ENCODE data around the gene KIT. TPM values are rescaled to one million over a fixed set of nuclear protein-coding genes. Genes with fewer than 3 reads are reported as not detected.
A peak's percentile ranks its signal among the peaks of the same experiment; 100 is the strongest.

KIT gene
- total RNA-seq, 1 donor from 2014 or later, result 1.2 TPM

DNA sequence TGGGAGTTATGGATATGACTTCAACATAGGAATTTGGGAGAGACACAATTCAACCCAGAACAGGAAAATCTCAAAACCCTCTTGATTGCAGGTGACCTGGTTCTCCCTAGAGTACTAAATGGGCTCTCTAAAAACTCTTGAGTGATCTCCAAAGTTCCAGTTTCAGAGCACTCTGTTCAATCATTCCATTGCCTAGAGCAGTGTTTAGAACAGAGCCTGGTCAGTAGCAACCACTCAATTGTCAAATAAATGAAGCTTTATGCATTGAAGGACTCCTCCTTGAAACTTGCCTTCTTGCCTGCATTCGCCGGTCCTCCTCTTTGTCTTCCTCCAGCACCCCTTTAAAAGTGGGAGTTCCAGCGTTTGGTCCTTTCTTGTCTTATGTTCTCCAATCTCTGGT, 85.8 kb downstream of the KIT start:
- DNase-seq (ENCODE audit: low read depth in 2 of 2), result no peak

GRCh38 chr4:54744487-54744886, 86.7 kb downstream of the KIT start:
- DNase-seq (ENCODE audit: low read depth in 2 of 2), result no peak

DNA sequence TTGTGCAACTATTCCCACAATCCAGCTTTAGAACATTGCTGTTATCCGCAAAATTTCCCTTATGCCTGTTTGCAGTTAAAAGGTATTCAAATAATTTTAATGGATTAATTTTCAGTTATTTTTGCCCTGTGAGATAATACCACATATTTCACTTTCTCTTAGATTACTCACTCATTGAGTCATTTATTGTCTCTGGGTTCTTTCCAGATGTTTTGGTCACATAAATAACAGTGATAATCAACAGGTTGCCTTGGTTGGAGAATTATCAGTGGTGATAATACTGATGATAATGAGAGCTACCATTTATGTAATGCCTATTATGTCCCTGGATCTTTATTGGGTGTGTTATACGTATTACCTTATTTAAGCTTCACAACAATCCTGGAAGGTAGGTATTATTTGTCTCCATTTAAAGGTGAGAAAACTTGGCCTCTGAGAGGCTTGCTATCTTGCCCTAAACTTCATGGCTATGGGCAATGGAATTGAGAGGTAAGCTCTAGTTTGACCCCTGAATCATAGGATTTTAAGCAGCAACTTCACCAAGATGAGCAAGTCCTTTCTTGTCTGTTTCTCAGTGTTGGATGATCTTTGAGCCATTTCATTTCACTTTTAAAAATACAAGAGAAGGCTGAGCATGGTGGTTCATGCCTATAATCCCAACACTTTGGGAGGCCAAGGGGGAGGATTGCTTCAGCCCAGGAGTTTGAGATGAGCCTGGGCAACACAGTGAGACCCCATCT, 87.4 kb downstream of the KIT start:
- DNase-seq (ENCODE audit: low read depth in 2 of 2), result no peak

DNA sequence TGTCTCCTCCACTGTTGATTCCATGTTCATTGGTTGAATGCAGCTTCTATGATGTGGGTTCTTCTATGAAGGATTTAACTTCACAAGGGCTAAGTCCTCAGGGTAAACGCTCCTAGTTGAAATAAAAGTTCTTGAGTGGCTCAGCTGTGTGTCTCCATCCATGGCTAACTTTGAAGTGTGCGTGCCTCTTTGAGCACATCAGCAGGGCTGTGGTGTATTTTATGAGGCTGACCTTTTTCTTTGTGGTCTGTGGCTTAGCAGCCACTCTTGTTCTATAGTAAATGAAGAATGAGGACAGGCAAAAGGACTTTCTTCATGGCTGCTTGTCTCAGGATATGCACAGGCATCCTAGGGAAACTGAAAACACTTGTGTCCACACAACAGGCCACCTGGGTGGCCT, 88.5 kb downstream of the KIT start:
- DNase-seq (ENCODE audit: low read depth in 2 of 2), result no peak

- DNase-seq (ENCODE audit: low read depth in 2 of 2), result no peak
Observed at GRCh38 chr4:54750341-54750740, 92.6 kb downstream of the KIT start.

GRCh38 chr4:54754394-54754793, 96.6 kb downstream of the KIT start:
- DNase-seq (ENCODE audit: low read depth in 2 of 2), result no peak

- DNase-seq (ENCODE audit: low read depth in 2 of 2), result no peak
Observed at GRCh38 chr4:54764476-54764875, 106.7 kb downstream of the KIT start.

- DNase-seq (ENCODE audit: low read depth in 2 of 2), result no peak
Observed at GRCh38 chr4:54767376-54767775, 109.6 kb downstream of the KIT start.

- no peak for DNase-seq (ENCODE audit: low read depth in 2 of 2)
Observed at GRCh38 chr4:54773022-54773421, 115.3 kb downstream of the KIT start.

DNA sequence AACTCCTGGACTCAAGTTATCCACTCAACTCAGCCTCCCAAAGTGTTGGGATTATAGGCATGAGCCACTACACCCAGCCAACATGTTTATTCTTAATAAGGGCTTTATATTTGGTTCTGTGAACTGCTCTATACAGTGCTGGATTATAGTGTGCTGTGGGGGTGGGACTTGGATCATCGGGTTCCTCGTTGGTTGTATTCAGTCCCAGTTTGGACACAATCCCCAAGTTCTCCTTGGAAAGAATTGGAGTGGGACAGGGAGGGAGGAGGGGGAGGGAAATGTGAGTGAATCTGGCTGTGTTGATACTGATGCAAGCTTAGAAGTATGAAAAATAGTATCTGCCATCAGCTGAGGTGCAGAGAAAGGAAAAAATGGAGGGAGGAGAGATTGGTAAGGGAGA, 121.3 kb downstream of the KIT start:
- no peak for DNase-seq (ENCODE audit: low read depth in 2 of 2)

DNA sequence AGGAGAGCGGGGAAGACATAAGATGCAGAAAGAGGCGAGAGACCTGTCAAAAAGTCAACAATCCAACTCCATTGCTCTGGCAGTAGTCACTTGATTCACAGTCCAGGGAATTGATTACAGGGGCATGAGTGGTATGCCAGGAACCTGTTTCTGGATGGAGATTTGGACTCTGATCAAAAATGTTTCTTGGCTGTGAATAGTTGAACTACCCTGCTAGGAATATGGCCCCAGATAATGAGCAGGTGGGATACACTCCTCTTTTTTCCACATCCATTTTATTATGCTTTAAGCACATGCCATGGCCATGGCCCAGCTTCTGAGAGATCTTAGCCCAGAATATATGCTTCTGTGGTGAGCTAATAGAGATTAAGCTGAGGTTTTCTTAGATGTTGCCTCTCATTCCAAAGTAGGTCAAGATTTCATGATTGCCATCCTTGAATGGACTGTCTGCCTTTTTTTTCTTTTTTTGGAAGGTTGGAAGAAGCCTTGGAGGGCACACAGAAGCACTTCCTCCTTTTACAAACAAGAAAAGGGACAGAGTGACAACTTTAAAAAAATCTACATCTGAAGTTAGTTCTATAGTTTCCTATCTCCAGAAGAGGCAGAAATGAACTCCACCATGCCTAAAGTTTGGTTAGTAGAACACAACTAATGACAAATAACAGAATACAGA, 121.9 kb downstream of the KIT start:
- DNase-seq (ENCODE audit: low read depth in 2 of 2), result no peak

- DNase-seq (ENCODE audit: low read depth in 2 of 2), result no peak
Observed at GRCh38 chr4:54780149-54780495, 122.4 kb downstream of the KIT start.

DNA sequence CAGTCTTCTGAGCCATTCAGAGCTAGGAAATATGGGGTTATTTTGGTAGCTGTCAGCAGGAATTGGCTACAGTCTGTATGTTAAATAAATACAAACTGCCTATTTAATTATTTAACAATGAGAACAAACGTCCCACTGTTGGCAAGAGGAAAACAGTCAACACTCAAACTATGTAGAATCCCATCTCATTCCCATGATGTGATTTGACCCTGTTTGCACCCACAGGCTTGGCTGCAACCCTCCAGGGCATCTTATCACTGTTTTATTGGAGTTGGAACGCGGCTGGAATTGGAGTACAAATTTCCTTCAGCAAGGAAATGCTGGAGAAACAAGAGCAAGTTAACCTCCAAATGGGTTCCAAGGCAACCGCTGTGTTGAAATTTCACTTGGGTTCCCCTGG, 124.0 kb downstream of the KIT start:
- no peak for DNase-seq (ENCODE audit: low read depth in 2 of 2)

DNA sequence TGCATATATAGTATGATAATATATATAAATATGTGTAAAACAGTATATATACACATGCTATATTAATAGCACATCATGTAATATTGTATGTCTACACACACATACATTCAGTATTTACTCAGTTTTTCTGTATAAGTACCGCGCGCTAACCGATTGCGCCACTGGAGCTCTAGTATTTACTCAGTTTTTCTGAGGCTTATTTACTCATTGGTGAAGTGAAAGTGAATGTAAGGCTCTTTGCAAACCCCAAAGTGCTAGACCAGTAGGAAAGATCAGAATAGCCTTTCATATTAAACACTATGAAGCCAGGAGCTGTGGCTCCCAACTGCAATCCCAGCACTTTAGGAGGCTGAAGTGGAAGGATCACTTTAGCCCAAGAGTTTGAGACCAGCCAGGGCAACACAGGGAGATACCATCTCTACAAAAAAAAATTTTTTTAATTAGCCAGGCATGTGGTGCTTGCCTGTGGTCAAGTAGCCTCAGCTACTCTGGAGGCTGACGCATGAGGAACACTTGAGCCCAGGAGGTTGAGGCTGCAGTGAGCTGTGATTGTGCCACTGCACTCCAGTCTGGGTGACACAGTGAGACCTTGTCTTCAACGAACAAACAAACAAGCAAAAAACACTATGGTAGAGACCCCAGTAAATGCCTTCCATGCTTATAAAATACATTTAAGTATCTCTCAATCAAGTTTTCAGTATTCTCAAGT, 125.8 kb downstream of the KIT start:
- no peak for DNase-seq (ENCODE audit: low read depth in 2 of 2)

DNA sequence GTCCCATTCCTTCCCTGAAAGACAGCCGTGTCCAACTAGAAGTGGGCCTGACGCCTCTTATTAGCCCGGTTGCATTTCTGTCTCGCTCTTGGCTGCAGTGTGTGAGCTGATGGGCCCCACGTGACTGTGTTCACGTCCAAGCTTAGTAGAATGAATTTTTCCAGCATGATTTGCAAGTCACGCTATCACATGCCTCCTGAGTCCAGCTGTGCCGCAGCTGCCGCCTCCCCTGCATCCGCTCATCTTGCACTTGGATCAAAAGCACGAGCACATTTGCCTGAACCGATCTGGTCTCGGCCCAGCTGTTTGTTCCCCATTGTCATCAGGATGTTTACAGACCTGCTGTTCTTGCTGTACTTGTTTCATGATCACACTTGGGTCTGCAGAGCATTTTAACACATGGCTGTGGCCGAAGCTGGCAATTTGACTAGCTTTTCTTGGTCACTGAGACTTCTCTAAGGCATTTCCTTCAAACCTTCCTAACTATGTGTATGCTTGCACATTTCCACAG, 126.5 kb downstream of the KIT start:
- DNase-seq (ENCODE audit: low read depth in 2 of 2), result peak; percentile 47 to 69

All from lung microvascular endothelial cell (primary cell).